OCI-LY1 (cell line): Measurements from ENCODE around the gene WNK2.
"Not testable (repeated sequence)": the region's sequence is repeated elsewhere in the genome, so short reads cannot be mapped to it uniquely, and the experiment has no call there.

Experiments used
- H2AFZ ChIP-seq: fragments of 200-600 bp; sonication (generic), shearing (Covaris generic); 2 replicates; pipeline ENCODE4 v1.6.0; 2014; ENCODE audit warnings: antibody characterized with exemption, mild to moderate bottlenecking, low read length
- H3F3A ChIP-seq: fragments of 200-600 bp; sonication (generic), shearing (Covaris generic); 2 replicates; pipeline ENCODE4 v1.6.0; 2014; ENCODE audit warnings: mild to moderate bottlenecking, antibody characterized with exemption, low read length, moderate library complexity; ENCODE audit not compliant: insufficient read depth
- H3K27ac ChIP-seq: fragments of 200-600 bp; sonication (generic); 2 replicates; pipeline ENCODE4 v1.5.1; 2014; ENCODE audit warnings: low read length, mixed run types, mild to moderate bottlenecking, low read depth; ENCODE audit not compliant: poor library complexity, severe bottlenecking
- H3K27me3 ChIP-seq: fragments of 200-600 bp; sonication (generic); 2 replicates; pipeline ENCODE4 v1.6.0; 2014; ENCODE audit warnings: antibody characterized with exemption, mild to moderate bottlenecking, low read length, moderate library complexity; ENCODE audit not compliant: insufficient read depth
- H3K36me3 ChIP-seq: fragments of 200-600 bp; sonication (generic); 2 replicates; pipeline ENCODE4 v1.6.1; 2014; ENCODE audit warnings: mild to moderate bottlenecking, antibody characterized with exemption, low read length, moderate library complexity, mixed read lengths; ENCODE audit not compliant: insufficient read depth
- H3K4me1 ChIP-seq: fragments of 200-600 bp; sonication (generic); 2 replicates; pipeline ENCODE4 v1.5.1; 2014; ENCODE audit warnings: mild to moderate bottlenecking, low read length, moderate library complexity; ENCODE audit not compliant: insufficient read depth, severe bottlenecking
- H3K4me2 ChIP-seq: fragments of 200-600 bp; sonication (generic), shearing (Covaris generic); 2 replicates; pipeline ENCODE4 v1.6.1; 2014; ENCODE audit warnings: low read length
- H3K4me3 ChIP-seq: fragments of 200-600 bp; sonication (generic); 2 replicates; pipeline ENCODE4 v1.5.1; 2014; ENCODE audit warnings: low read length, low read depth, mild to moderate bottlenecking, mixed read lengths; ENCODE audit not compliant: poor library complexity, severe bottlenecking
- H3K79me2 ChIP-seq: fragments of 200-600 bp; shearing (Covaris generic); 2 replicates; pipeline ENCODE4 v1.6.1; 2016; ENCODE audit warnings: mixed run types, low read length, mixed read lengths; ENCODE audit not compliant: insufficient read depth
- H3K9ac ChIP-seq: fragments of 200-600 bp; sonication (generic), shearing (Covaris generic); 2 replicates; pipeline ENCODE4 v1.6.1; 2014; ENCODE audit warnings: mild to moderate bottlenecking, low read length, mixed read lengths
- H3K9me2 ChIP-seq: fragments of 200-600 bp; sonication (generic), shearing (Covaris generic); 2 replicates; pipeline ENCODE4 v1.6.1; 2014; ENCODE audit warnings: low read depth, mild to moderate bottlenecking, low read length, mixed read lengths
- H3K9me3 ChIP-seq: fragments of 200-600 bp; shearing (Covaris generic); 2 replicates; pipeline ENCODE4 v1.6.1; 2014; ENCODE audit warnings: low read length, mixed read lengths
- H4K20me1 ChIP-seq: fragments of 200-600 bp; sonication (generic), shearing (Covaris generic); 2 replicates; pipeline ENCODE4 v1.6.0; 2016; ENCODE audit warnings: mild to moderate bottlenecking, low read length; ENCODE audit not compliant: insufficient read depth
- CTCF ChIP-seq: fragments of 200-600 bp; sonication (generic), shearing (Covaris generic); IDR thresholded peaks from 2 replicates; pipeline ENCODE4 v1.5.1; 2017; ENCODE audit warnings: mild to moderate bottlenecking, antibody characterized with exemption, low read length, moderate library complexity, mixed read lengths
- EZH2 ChIP-seq: fragments of 200-600 bp; sonication (generic), shearing (Covaris generic); IDR thresholded peaks from 2 replicates; pipeline ENCODE4 v1.8.0; 2017; ENCODE audit warnings: borderline replicate concordance, mixed run types, mild to moderate bottlenecking, antibody characterized with exemption, low read length, moderate library complexity, mixed read lengths

Gene WNK2

DNA sequence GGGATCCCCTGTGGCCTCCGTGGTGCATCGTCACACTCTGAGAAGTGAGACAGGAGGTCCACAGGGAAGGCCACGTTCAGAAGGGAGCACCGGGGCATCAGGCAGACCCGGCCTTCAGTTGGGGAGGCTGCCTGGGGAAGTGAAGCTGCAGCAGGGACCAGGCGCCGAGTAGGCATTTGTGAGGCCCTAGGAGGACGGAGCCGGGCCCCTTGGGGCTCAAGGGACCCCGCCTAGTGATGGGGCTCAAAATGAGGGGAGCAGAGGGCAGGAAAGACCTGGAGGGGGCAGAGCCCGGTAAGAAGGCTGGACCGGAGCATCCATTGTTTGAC is 182.1 kb downstream of the WNK2 start:
- Histone ChIP-seq H3K36me3 (no peaks in the 10 kb centered on the region), H3K79me2 (no peaks in the 10 kb centered on the region), H3K9me3 (peaks cover 8% of the 10 kb centered on the region), H3K27ac (no peak overlapping the region), H3K4me1 (no peaks in the 10 kb centered on the region), H3K9ac (no peak overlapping the region), H4K20me1 (no peaks in the 10 kb centered on the region), H3K27me3 (0 out of 2 replicates have a peak, but pooled peaks cover 2% of the 10 kb centered on the region), H2AFZ (no peak overlapping the region), H3F3A (no peaks in the 10 kb centered on the region), H3K4me2 (no peak overlapping the region), H3K9me2 (no peaks in the 10 kb centered on the region), H3K4me3 (no peak overlapping the region)
- TF ChIP-seq EZH2: no peak
- TF ChIP-seq CTCF: no peak

- H3K9me3 ChIP-seq, H3F3A ChIP-seq, H3K9ac ChIP-seq, H2AFZ ChIP-seq, H3K36me3 ChIP-seq, H3K27me3 ChIP-seq, H3K9me2 ChIP-seq, H3K4me2 ChIP-seq, H4K20me1 ChIP-seq, H3K79me2 ChIP-seq, H3K27ac ChIP-seq, H3K4me3 ChIP-seq, H3K4me1 ChIP-seq: not testable (repeated sequence)
Observed at GRCh38 chr9:93366486-93366885, 182.5 kb downstream of the WNK2 start.

- H3K36me3 ChIP-seq: no peaks in the 10 kb centered on the region
- H2AFZ ChIP-seq: no peak overlapping the region
- no peak overlapping the region for H3K4me3 ChIP-seq
- H3K27me3 ChIP-seq: 0 out of 2 replicates have a peak, but pooled peaks cover 2% of the 10 kb centered on the region
- no peak overlapping the region for H3K4me2 ChIP-seq
- no peak overlapping the region for H3K9ac ChIP-seq
- H3K27ac ChIP-seq: no peak overlapping the region
- H3K9me3 ChIP-seq: no peaks in the 10 kb centered on the region; the same call in 1 of the 2 replicates
- no peaks in the 10 kb centered on the region for H3K79me2 ChIP-seq
- no peaks in the 10 kb centered on the region for H4K20me1 ChIP-seq
- TF ChIP-seq CTCF (no peak), EZH2 (no peak)
- H3F3A ChIP-seq: no peaks in the 10 kb centered on the region
- H3K4me1 ChIP-seq: no peaks in the 10 kb centered on the region
- H3K9me2 ChIP-seq: no peaks in the 10 kb centered on the region
Observed at GRCh38 chr9:93368437-93368836, 184.5 kb downstream of the WNK2 start.

GRCh38 chr9:93369686-93370085 is 185.7 kb downstream of the WNK2 start:
- Histone ChIP-seq H3K9me2 (no peaks in the 10 kb centered on the region), H3K9me3 (no peaks in the 10 kb centered on the region; the same call in 1 of the 2 replicates), H3K27me3 (no peaks in the 10 kb centered on the region), H3F3A (no peaks in the 10 kb centered on the region), H3K4me3 (no peak overlapping the region), H3K27ac (no peak overlapping the region), H3K79me2 (no peaks in the 10 kb centered on the region), H4K20me1 (no peaks in the 10 kb centered on the region), H2AFZ (no peak overlapping the region), H3K4me2 (no peak overlapping the region), H3K4me1 (no peaks in the 10 kb centered on the region), H3K9ac (no peak overlapping the region), H3K36me3 (no peaks in the 10 kb centered on the region)
- no peak for TF ChIP-seq EZH2
